Measurements from ENCODE around the gene CDADC1.

The CDADC1 gene

DNA sequence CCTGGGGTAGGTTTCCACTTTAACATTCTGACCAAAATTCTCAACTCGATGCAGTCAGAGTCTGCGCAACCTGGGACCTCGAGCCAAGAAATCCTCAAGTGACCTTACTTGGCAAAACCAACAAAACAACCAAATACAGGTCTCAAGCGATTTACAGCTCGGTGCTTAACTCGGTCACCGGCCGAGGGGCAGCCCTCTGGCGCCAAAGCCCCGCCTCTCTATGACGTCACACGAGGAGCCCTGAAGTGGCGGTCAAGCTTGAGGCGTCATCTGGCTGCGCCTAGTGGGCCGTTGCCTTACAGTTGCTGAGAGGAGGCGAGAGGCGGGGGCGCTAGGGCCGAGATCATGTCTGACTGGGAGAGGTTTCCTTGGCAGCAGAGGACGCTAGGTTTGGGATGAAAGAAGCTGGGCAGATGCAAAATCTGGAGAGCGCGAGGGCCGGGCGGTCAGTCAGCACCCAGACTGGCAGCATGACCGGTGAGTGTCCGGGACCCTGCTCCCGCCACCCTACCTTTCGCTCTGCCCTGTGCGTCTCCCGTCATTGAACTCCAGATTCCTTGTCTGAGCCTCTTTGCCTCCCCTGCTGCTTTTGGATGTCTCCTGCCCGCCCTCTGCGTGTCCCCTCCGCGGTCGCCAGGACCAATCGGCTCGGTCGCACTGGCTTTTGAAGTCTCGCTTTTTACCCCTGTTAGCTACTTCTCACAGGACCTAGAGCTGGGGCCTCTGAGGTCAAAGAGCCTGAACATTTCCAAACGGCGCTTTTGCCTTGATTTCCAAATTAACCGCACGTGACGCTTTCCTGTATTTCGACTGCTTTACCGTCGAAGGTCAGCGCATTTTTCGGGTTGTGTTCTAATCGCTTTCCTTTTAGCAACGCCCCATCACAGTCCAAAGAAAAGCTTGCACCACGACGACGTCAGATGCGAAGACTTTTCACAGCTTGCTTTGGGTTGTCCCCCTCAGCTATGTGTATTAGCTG lies at the start of gene CDADC1:
Gene CDADC1, plus strand, starts transcription at position 283 of the 979 bp plus-strand sequence. Its CDS starts 113 bp downstream, at position 396.
- Histone ChIP-seq H3K4me3 (ENCODE audit: low read length) (peak within 1 kb of the TSS; percentile 68), H3K27me3 (ENCODE audit: control insufficient read depth, insufficient read depth, low read length) (no peaks in the 10 kb centered on the region), H3K27ac (ENCODE audit: low read length) (no peak within 1 kb of the TSS), H3K36me3 (ENCODE audit: control insufficient read depth, insufficient read depth, low read length) (no peaks in the 10 kb centered on the region), H3K4me1 (ENCODE audit: control insufficient read depth, insufficient read depth, low read length) (no peaks in the 10 kb centered on the region), H3K9me3 (ENCODE audit: control insufficient read depth, insufficient read depth, low read length) (no peaks in the 10 kb centered on the region)
- DNase-seq (ENCODE audit: low read depth, low spot score) = peak; percentile 92
- WGBS (ENCODE audit: insufficient coverage, insufficient read length) = no CpG with 5 or more reads among the region's 56 CpGs

- DNase-seq (ENCODE audit: low read depth, low spot score) = no peak
- Histone ChIP-seq H3K27ac (ENCODE audit: low read length) (no peak overlapping the region), H3K4me1 (ENCODE audit: control insufficient read depth, insufficient read depth, low read length) (no peaks in the 10 kb centered on the region), H3K36me3 (ENCODE audit: control insufficient read depth, insufficient read depth, low read length) (peaks cover 2% of the 10 kb centered on the region; the same call in 1 of the 2 replicates), H3K9me3 (ENCODE audit: control insufficient read depth, insufficient read depth, low read length) (no peaks in the 10 kb centered on the region), H3K4me3 (ENCODE audit: low read length) (no peak overlapping the region), H3K27me3 (ENCODE audit: control insufficient read depth, insufficient read depth, low read length) (no peaks in the 10 kb centered on the region)
- WGBS (ENCODE audit: insufficient coverage, insufficient read length) = no CpG with 5 or more reads among the region's 3 CpGs
These were observed 41.1 kb upstream of the CDADC1 start for GRCh38 chr13:49206641-49207040.

DNA sequence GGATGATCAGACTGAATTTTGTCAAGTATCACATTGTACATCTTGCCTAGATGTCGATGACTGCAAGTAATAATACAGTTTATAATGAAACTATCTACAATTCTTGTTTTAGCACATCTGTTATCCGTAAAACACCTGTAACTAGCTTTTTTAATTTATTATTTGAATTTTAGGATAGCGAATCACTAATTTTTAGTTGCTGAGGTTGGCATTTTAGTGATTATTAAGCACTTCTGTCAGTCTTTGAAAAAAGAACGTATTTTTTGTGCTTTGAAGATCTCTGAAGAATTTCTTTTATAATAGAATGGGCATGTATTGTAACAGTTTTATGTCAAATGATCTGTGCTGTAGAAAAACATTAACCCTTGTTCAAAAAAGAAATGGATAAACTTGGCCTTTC lies 39.1 kb upstream of the CDADC1 start:
- WGBS (ENCODE audit: insufficient coverage, insufficient read length) = 100% methylated on average over 1 of the region's 4 CpGs
- Histone ChIP-seq H3K4me3 (ENCODE audit: low read length) (no peak overlapping the region), H3K36me3 (ENCODE audit: control insufficient read depth, insufficient read depth, low read length) (peaks cover 2% of the 10 kb centered on the region; the same call in 1 of the 2 replicates), H3K4me1 (ENCODE audit: control insufficient read depth, insufficient read depth, low read length) (no peaks in the 10 kb centered on the region), H3K9me3 (ENCODE audit: control insufficient read depth, insufficient read depth, low read length) (no peaks in the 10 kb centered on the region), H3K27me3 (ENCODE audit: control insufficient read depth, insufficient read depth, low read length) (no peaks in the 10 kb centered on the region), H3K27ac (ENCODE audit: low read length) (no peak overlapping the region)
- no peak for DNase-seq (ENCODE audit: low read depth, low spot score)

DNA sequence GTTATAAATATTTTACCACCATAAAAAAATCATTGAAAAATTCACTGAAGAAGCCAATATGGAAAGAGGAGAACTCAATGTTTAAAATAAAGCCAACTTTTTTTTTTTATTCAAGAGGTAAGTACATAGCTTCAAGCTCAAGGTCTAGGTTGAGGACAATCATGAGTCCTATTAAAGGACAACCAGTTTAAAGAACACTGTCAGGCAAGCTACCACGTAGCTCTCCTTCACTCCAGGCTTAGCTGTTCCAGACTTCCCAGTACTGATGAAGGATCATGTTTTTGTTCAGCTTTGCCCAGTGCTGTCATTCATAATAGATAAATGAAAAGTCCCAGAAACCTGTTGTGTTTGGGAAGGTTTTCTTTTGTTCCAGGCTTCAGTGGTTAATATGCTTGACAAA lies 37.6 kb upstream of the CDADC1 start:
- Histone ChIP-seq H3K27me3 (ENCODE audit: control insufficient read depth, insufficient read depth, low read length) (no peaks in the 10 kb centered on the region), H3K27ac (ENCODE audit: low read length) (no peak overlapping the region), H3K36me3 (ENCODE audit: control insufficient read depth, insufficient read depth, low read length) (peaks cover 2% of the 10 kb centered on the region; the same call in 1 of the 2 replicates), H3K4me1 (ENCODE audit: control insufficient read depth, insufficient read depth, low read length) (peaks cover 6% of the 10 kb centered on the region), H3K9me3 (ENCODE audit: control insufficient read depth, insufficient read depth, low read length) (no peaks in the 10 kb centered on the region), H3K4me3 (ENCODE audit: low read length) (no peak overlapping the region)
- DNase-seq (ENCODE audit: low read depth, low spot score) = no peak
- no CpG with 5 or more reads among the region's 1 CpG for WGBS (ENCODE audit: insufficient coverage, insufficient read length)

DNA sequence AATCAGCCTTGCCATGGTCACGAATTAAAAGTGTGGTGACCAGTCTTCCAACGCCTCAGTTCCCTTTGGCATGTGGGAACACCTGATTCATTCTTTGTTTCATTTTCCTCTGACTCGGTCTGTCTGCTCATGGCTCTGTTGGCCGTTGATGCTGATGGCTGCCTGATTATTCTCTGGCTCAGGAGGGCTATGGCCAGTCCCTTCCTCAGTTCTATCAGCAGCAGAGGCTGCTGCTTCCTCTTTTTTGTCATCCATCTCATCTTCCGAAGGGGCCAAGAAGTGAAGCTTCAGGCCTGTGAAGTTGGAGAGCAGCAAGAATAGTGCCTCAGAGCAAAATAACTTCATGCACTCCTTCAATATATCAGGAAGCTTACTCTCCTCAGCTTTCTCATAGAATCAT lies 37.1 kb upstream of the CDADC1 start:
- Histone ChIP-seq H3K36me3 (ENCODE audit: control insufficient read depth, insufficient read depth, low read length) (peaks cover 2% of the 10 kb centered on the region; the same call in 1 of the 2 replicates), H3K4me1 (ENCODE audit: control insufficient read depth, insufficient read depth, low read length) (peaks cover 6% of the 10 kb centered on the region), H3K27me3 (ENCODE audit: control insufficient read depth, insufficient read depth, low read length) (no peaks in the 10 kb centered on the region), H3K4me3 (ENCODE audit: low read length) (no peak overlapping the region), H3K9me3 (ENCODE audit: control insufficient read depth, insufficient read depth, low read length) (no peaks in the 10 kb centered on the region), H3K27ac (ENCODE audit: low read length) (no peak overlapping the region)
- no CpG with 5 or more reads among the region's 5 CpGs for WGBS (ENCODE audit: insufficient coverage, insufficient read length)
- DNase-seq (ENCODE audit: low read depth, low spot score) = no peak

DNA sequence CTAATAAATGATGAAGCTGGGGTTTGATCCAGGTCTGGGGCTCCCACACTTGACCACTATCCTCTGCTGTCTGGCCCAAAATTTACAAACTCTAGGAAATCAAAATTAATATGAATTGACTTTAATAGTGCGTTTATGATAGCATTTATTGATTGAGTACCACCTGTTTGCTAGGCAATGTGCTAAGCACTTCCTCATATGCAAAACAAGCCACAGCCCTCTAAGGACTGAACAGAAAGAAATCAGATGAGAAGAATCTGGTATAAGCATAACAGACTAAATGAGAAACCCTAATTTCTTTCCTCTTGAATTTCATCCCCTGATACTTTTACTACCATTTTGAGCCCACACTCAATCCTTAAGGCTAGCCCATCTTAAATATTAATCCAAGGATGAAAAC lies 34.2 kb upstream of the CDADC1 start:
- no peak for DNase-seq (ENCODE audit: low read depth, low spot score)

GRCh38 chr13:49213997-49214916 lies 33.5 kb upstream of the CDADC1 start:
- H3K36me3 ChIP-seq (ENCODE audit: control insufficient read depth, insufficient read depth, low read length) = no peaks in the 10 kb centered on the region
- H3K9me3 ChIP-seq (ENCODE audit: control insufficient read depth, insufficient read depth, low read length) = no peaks in the 10 kb centered on the region
- H3K27ac ChIP-seq (ENCODE audit: low read length) = no peak overlapping the region
- DNase-seq (ENCODE audit: low read depth, low spot score) = no peak
- H3K4me3 ChIP-seq (ENCODE audit: low read length) = no peak overlapping the region
- H3K27me3 ChIP-seq (ENCODE audit: control insufficient read depth, insufficient read depth, low read length) = peaks cover 22% of the 10 kb centered on the region; the same call in 1 of the 2 replicates
- peaks cover 6% of the 10 kb centered on the region for H3K4me1 ChIP-seq (ENCODE audit: control insufficient read depth, insufficient read depth, low read length)
- no CpG with 5 or more reads among the region's 6 CpGs for WGBS (ENCODE audit: insufficient coverage, insufficient read length)

More for the DNA sequence above, 34.2 kb upstream of the CDADC1 start:
- Histone ChIP-seq H3K4me1 (ENCODE audit: control insufficient read depth, insufficient read depth, low read length) (peaks cover 6% of the 10 kb centered on the region), H3K36me3 (ENCODE audit: control insufficient read depth, insufficient read depth, low read length) (no peaks in the 10 kb centered on the region), H3K27me3 (ENCODE audit: control insufficient read depth, insufficient read depth, low read length) (peaks cover 15% of the 10 kb centered on the region; the same call in 1 of the 2 replicates), H3K27ac (ENCODE audit: low read length) (no peak overlapping the region), H3K9me3 (ENCODE audit: control insufficient read depth, insufficient read depth, low read length) (no peaks in the 10 kb centered on the region), H3K4me3 (ENCODE audit: low read length) (no peak overlapping the region)
- WGBS (ENCODE audit: insufficient coverage, insufficient read length) = no CpG with 5 or more reads among the region's 1 CpG

- H3K27me3 ChIP-seq (ENCODE audit: control insufficient read depth, insufficient read depth, low read length) = peaks cover 28% of the 10 kb centered on the region
- no peak for DNase-seq (ENCODE audit: low read depth, low spot score)
- no peak overlapping the region for H3K4me3 ChIP-seq (ENCODE audit: low read length)
- WGBS (ENCODE audit: insufficient coverage, insufficient read length) = no CpG with 5 or more reads among the region's 6 CpGs
- H3K27ac ChIP-seq (ENCODE audit: low read length) = no peak overlapping the region
- H3K36me3 ChIP-seq (ENCODE audit: control insufficient read depth, insufficient read depth, low read length) = no peaks in the 10 kb centered on the region
- no peaks in the 10 kb centered on the region for H3K9me3 ChIP-seq (ENCODE audit: control insufficient read depth, insufficient read depth, low read length)
- H3K4me1 ChIP-seq (ENCODE audit: control insufficient read depth, insufficient read depth, low read length) = peaks cover 6% of the 10 kb centered on the region
These were observed 32.8 kb upstream of the CDADC1 start for GRCh38 chr13:49214917-49215376.

- Histone ChIP-seq H3K36me3 (ENCODE audit: control insufficient read depth, insufficient read depth, low read length) (no peaks in the 10 kb centered on the region), H3K9me3 (ENCODE audit: control insufficient read depth, insufficient read depth, low read length) (no peaks in the 10 kb centered on the region), H3K4me3 (ENCODE audit: low read length) (no peak overlapping the region), H3K27ac (ENCODE audit: low read length) (no peak overlapping the region), H3K27me3 (ENCODE audit: control insufficient read depth, insufficient read depth, low read length) (peaks cover 39% of the 10 kb centered on the region), H3K4me1 (ENCODE audit: control insufficient read depth, insufficient read depth, low read length) (peaks cover 6% of the 10 kb centered on the region)
- WGBS (ENCODE audit: insufficient coverage, insufficient read length) = no CpG with 5 or more reads among the region's 6 CpGs
- no peak for DNase-seq (ENCODE audit: low read depth, low spot score)
These were observed 31.4 kb upstream of the CDADC1 start for GRCh38 chr13:49216334-49216733.

DNA sequence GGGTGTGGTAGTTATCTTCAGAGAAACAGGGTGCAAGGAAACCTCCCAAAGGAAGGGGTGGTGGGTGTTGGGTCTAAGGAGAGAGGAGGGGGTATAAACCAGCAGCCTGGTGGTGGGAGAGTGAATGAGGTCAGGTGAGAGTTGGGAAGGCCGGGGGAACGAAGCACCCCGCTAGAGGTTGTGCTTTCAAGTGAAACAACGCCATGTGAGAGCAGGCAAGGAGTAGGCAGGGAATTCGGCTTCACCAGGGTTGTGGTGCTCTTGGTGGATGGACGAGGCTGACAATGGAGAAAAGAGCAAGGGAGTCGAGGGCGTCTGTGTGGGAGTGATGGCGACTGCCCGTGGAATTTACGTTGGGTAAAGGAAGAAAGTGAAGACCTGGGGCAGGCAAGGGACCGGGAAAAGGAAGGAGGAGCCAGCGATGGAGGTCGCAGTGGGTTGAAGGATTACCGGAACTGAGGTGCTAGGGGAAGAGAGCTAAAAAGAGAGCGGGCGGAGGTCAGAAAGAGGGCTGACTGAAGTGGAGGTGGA lies 29.7 kb upstream of the CDADC1 start:
- no peaks in the 10 kb centered on the region for H3K36me3 ChIP-seq (ENCODE audit: control insufficient read depth, insufficient read depth, low read length)
- WGBS (ENCODE audit: insufficient coverage, insufficient read length) = no CpG with 5 or more reads among the region's 17 CpGs
- peaks cover 55% of the 10 kb centered on the region for H3K27me3 ChIP-seq (ENCODE audit: control insufficient read depth, insufficient read depth, low read length)
- no peaks in the 10 kb centered on the region for H3K9me3 ChIP-seq (ENCODE audit: control insufficient read depth, insufficient read depth, low read length)
- H3K4me3 ChIP-seq (ENCODE audit: low read length) = peak overlapping the region; percentile 23; the same call in 1 of the 2 replicates
- H3K4me1 ChIP-seq (ENCODE audit: control insufficient read depth, insufficient read depth, low read length) = peaks cover 6% of the 10 kb centered on the region
- DNase-seq (ENCODE audit: low read depth, low spot score) = no peak
- no peak overlapping the region for H3K27ac ChIP-seq (ENCODE audit: low read length)

Measured in iPS DF 6.9 (cell line).